ENCODE measurements around the gene SCMH1.
"Not testable (repeated sequence)": the region's sequence is repeated elsewhere in the genome, so short reads cannot be mapped to it uniquely, and the experiment has no call there.

SCMH1 gene

GRCh38 chr1:41241749-41242341 is at the start of gene SCMH1:
SCMH1 (minus strand) TSS chr1:41242306; CDS start chr1:41186133, 56,173 bp downstream.
- DNase-seq: no peak

GRCh38 chr1:41291195-41291594 is 49.1 kb upstream of the SCMH1 start:
- no peak for DNase-seq

GRCh38 chr1:41289196-41289595 is 47.1 kb upstream of the SCMH1 start:
- no peak for DNase-seq

GRCh38 chr1:41286992-41287391 is 44.9 kb upstream of the SCMH1 start:
- DNase-seq: no peak

- no peak for DNase-seq
These were observed 44.4 kb upstream of the SCMH1 start for GRCh38 chr1:41286486-41286885.

GRCh38 chr1:41285818-41286217 is 43.7 kb upstream of the SCMH1 start:
- no peak for DNase-seq

GRCh38 chr1:41284121-41284520 is 42.0 kb upstream of the SCMH1 start:
- no peak for DNase-seq

- DNase-seq: no peak
These were observed 40.7 kb upstream of the SCMH1 start for GRCh38 chr1:41282679-41283317.

GRCh38 chr1:41281334-41281733 is 39.2 kb upstream of the SCMH1 start:
- no peak for DNase-seq

- no peak for DNase-seq
These were observed 38.3 kb upstream of the SCMH1 start for GRCh38 chr1:41280202-41281032.

GRCh38 chr1:41278076-41278475 is 36.0 kb upstream of the SCMH1 start:
- DNase-seq: no peak

GRCh38 chr1:41277371-41277975 is 35.4 kb upstream of the SCMH1 start:
- DNase-seq: no peak

GRCh38 chr1:41275831-41276230 is 33.7 kb upstream of the SCMH1 start:
- DNase-seq: no peak

- DNase-seq: no peak
These were observed 32.8 kb upstream of the SCMH1 start for GRCh38 chr1:41274752-41275545.

- DNase-seq: no peak
These were observed 30.5 kb upstream of the SCMH1 start for GRCh38 chr1:41272601-41273000.

GRCh38 chr1:41268154-41268770 is 26.2 kb upstream of the SCMH1 start:
- no peak for DNase-seq

- no peak for DNase-seq
These were observed 20.0 kb upstream of the SCMH1 start for GRCh38 chr1:41261926-41262618.

GRCh38 chr1:41260768-41261167 is 18.7 kb upstream of the SCMH1 start:
- DNase-seq: no peak

- DNase-seq: no peak
These were observed 17.1 kb upstream of the SCMH1 start for GRCh38 chr1:41259221-41259620.

- DNase-seq: no peak
These were observed 13.9 kb upstream of the SCMH1 start for GRCh38 chr1:41255978-41256377.

GRCh38 chr1:41251120-41251519 is 9.0 kb upstream of the SCMH1 start:
- DNase-seq: not testable (repeated sequence)

GRCh38 chr1:41249319-41249718 is 7.2 kb upstream of the SCMH1 start:
- no peak for DNase-seq
